ENCODE measurements around the gene DDB1.

DNA sequence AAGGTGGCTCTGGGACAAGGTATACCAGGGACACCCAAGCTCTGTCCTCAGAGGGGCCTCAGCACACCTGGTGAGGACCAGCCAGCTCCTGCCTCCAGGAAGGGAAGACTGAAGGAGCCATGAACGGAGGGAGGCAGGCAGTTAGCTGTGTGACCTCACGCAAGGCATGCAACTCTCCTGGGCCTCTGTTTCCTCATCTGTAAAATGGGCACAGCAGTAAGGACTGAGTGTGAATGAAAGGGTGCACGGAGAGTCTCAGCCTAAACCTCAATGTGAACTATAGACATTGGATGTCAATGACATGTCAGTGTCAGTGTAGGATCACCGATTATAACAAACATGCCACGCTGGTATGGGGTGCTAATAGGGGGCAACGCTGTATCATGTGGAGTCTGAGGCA lies 73.5 kb downstream of the DDB1 start:
- TF ChIP-seq POLR2AphosphoS5 (IDR thresholded peaks at IDR 0.05; ENCODE audit: low read depth, low read length) (no peak), POLR2A (IDR thresholded peaks at IDR 0.05; ENCODE audit: low read depth, low read length) (no peak), TAF1 (IDR thresholded peaks at IDR 0.05; ENCODE audit: borderline replicate concordance, low read depth, low read length) (no peak)

Data from GM12892 (cell line).